ENCODE results near the gene CLCN4. TPM values are rescaled to one million over a fixed set of nuclear protein-coding genes. Genes with fewer than 3 reads are reported as not detected.

The CLCN4 gene
- total RNA-seq, 4 donors from 2014 or later: 0.88 to 3.6 (median 1.5) TPM

DNA sequence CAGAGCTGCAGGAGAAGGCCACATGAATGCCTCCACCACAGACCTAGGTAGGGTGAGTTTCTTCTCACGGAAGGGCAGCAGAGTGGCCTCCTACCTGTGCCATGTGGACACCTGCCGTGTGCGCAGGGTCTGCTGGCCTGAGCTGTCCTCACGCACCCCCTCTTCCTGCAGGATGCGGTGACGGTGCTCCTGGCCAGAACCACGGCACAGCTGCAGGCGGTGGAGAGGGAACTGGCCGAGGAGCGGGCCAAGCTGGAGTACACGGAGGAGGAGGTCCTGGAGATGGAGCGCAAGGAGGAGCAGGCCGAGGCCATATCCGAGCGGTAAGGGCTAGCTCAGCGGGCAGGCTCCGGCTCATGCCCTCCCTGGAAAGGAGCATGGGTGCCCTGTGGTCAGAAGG, 28.4 kb upstream of the CLCN4 start:
- Histone ChIP-seq H3K4me3 (no peak overlapping the region), H3K27me3 (no peaks in the 10 kb centered on the region), H3K36me3 (no peaks in the 10 kb centered on the region), H3K9me3 (no peaks in the 10 kb centered on the region), H3K27ac (no peak overlapping the region), H3K4me1 (no peaks in the 10 kb centered on the region)
- TF ChIP-seq, protein P1, sequence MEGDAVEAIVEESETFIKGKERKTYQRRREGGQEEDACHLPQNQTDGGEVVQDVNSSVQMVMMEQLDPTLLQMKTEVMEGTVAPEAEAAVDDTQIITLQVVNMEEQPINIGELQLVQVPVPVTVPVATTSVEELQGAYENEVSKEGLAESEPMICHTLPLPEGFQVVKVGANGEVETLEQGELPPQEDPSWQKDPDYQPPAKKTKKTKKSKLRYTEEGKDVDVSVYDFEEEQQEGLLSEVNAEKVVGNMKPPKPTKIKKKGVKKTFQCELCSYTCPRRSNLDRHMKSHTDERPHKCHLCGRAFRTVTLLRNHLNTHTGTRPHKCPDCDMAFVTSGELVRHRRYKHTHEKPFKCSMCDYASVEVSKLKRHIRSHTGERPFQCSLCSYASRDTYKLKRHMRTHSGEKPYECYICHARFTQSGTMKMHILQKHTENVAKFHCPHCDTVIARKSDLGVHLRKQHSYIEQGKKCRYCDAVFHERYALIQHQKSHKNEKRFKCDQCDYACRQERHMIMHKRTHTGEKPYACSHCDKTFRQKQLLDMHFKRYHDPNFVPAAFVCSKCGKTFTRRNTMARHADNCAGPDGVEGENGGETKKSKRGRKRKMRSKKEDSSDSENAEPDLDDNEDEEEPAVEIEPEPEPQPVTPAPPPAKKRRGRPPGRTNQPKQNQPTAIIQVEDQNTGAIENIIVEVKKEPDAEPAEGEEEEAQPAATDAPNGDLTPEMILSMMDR (IDR thresholded peaks at IDR 0.05): no peak
- DNase-seq: no peak
- intact Hi-C loops (cut with DNase I; ENCODE audit: low total_unique reads): no loop called here

DNA sequence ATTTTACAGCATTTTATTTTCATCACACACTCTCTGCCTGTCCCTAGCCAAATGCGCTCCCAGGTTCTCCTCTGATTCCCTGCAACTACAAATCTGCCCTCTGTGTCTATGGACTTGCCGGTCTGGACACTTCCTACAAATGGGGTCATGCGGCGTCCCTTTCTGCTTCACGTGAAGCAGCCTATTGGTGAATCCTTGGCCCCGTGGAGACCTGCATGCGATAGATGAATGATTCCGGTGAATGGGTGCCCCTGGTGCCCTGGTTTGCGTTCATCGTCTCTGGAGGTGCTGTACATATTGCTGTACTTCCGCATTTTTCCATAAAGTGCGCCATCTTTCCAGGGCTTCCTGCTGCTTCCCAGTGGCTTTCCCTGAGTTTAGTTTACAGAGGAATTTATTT, 27.5 kb upstream of the CLCN4 start:
- H3K27me3 ChIP-seq: no peaks in the 10 kb centered on the region
- no peak overlapping the region for H3K4me3 ChIP-seq
- no peak overlapping the region for H3K27ac ChIP-seq
- TF ChIP-seq, protein P1 (IDR thresholded peaks at IDR 0.05): no peak
- TF ChIP-seq POLR2A (IDR thresholded peaks at IDR 0.05): no peak
- H3K9me3 ChIP-seq: no peaks in the 10 kb centered on the region
- intact Hi-C loops (cut with DNase I; ENCODE audit: low total_unique reads): no loop called here
- DNase-seq: no peak
- H3K36me3 ChIP-seq: no peaks in the 10 kb centered on the region
- no peaks in the 10 kb centered on the region for H3K4me1 ChIP-seq

DNA sequence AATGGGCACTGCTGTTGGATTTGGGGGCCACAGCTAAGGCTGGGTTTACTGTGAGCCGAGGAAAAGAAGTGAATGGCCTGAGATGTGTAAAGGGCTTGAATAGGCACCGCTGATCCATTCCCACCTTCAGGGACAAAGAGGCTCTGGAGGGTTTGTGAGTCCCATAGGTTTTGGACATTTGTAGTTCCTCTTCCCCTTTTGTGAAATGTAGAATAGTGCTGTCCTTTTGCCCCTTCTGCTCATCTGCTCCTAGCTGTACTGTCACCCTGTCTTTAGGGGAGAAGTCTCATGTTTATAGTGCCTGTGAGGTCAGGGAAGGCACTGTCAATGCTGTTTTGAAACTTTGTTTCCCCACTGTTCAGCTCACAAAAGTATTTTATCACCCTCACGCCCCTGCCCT, 26.4 kb upstream of the CLCN4 start:
- Histone ChIP-seq H3K27me3 (no peaks in the 10 kb centered on the region), H3K9me3 (no peaks in the 10 kb centered on the region), H3K27ac (no peak overlapping the region), H3K36me3 (no peaks in the 10 kb centered on the region), H3K4me1 (no peaks in the 10 kb centered on the region), H3K4me3 (no peak overlapping the region)
- intact Hi-C loops (cut with DNase I; ENCODE audit: low total_unique reads): no loop called here
- no peak for DNase-seq
- TF ChIP-seq POLR2A (IDR thresholded peaks at IDR 0.05): no peak
- TF ChIP-seq, protein P1 (IDR thresholded peaks at IDR 0.05): no peak

DNA sequence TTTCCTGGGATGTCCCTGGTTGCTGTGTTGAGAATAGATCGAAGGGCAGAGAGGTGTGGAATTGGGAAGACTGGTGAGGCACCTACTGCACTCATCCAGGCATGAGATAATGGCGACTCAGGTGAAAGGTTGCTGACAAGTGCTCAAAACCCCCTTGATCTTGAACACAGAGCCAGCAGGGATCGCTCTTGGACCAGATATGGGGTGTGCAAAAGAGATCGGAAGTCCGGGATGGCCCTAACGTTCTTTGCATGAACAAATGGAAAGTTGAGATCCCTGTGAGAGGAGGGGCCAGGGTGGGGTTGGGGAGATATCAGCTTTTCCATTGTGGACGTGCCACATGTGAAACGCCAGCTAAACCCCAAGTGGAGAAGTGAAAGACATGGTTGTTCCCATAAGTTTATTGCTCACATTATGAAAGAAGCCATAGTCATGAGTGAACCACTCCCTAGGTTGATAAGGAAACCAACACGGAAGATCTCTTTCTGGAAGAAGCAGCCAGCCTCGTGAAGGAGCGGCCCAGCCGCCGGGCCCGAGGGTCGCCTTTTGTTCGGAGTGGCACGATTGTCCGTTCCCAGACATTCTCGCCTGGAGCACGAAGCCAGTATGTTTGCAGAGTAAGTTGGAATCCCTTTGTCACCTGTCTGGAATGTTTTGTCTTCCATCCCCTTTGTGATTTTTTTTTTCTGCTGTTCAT, 22.6 kb upstream of the CLCN4 start:
- Histone ChIP-seq H3K36me3 (no peaks in the 10 kb centered on the region), H3K27ac (no peak overlapping the region), H3K4me3 (no peak overlapping the region), H3K9me3 (no peaks in the 10 kb centered on the region), H3K4me1 (no peaks in the 10 kb centered on the region), H3K27me3 (no peaks in the 10 kb centered on the region)
- TF ChIP-seq POLR2A (IDR thresholded peaks at IDR 0.05): no peak
- TF ChIP-seq, protein P1 (IDR thresholded peaks at IDR 0.05): no peak
- intact Hi-C loops (cut with DNase I; ENCODE audit: low total_unique reads): no loop called here
- DNase-seq: no peak

DNA sequence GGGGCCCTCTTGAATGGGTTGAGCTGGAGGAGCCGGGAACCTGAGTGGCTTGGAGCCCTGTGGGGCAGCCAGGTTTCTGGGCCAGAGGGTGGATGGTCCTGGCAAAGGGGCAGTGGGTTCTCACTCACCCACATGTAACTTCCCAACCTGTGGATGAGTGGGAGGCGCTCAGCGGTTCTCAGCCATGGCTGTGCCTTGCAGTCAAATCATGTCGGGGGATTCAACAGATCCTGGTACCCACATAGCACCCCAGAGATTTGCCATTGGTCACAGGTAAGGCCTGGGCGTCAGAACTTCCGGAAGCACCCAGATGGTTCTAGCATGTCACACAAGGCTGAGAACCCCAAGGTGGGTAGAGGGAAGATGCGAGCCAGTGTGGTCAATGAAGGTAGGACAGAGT, 21.9 kb upstream of the CLCN4 start:
- no peaks in the 10 kb centered on the region for H3K9me3 ChIP-seq
- no peak overlapping the region for H3K27ac ChIP-seq
- no peak for DNase-seq
- TF ChIP-seq, protein P1 (IDR thresholded peaks at IDR 0.05): no peak
- no peak for TF ChIP-seq POLR2A (IDR thresholded peaks at IDR 0.05)
- no peaks in the 10 kb centered on the region for H3K27me3 ChIP-seq
- no peaks in the 10 kb centered on the region for H3K36me3 ChIP-seq
- intact Hi-C loops (cut with DNase I; ENCODE audit: low total_unique reads): no loop called here
- H3K4me1 ChIP-seq: no peaks in the 10 kb centered on the region
- H3K4me3 ChIP-seq: no peak overlapping the region
